Activated naive CD8-positive, alpha-beta T cell treated with anti-CD3 and anti-CD28 coated beads, Interleukin-2, amount 10 ng/mL, durations not matched to agents 7 days and 5 days (primary cell): ENCODE results near the gene SBDS. TPM values are rescaled to one million over a fixed set of nuclear protein-coding genes. Genes with fewer than 3 reads are reported as not detected.

ENCODE experiments used
- ATAC-seq: fragments of 150-1000 bp; cut with Tn5 transposase; one replicate; pipeline ENCODE4 v1.10.0; 2021; ENCODE audit warnings: low read depth, moderate library complexity
- POLR2A ChIA-PET: fragments of 350-600 bp; sonication (Branson Sonifier 250); formaldehyde crosslinking; loops from one replicate; lab custom pipeline; 2021; ENCODE audit warnings: antibody characterized with exemption; lab: Charles Lee
- DNase-seq: peaks from one replicate; pipeline ENCODE4 v3.0.0; 2021
- H3K27ac Mint-ChIP-seq: one replicate; pipeline ENCODE4 v1.8.0; 2022; ENCODE audit warnings: mild to moderate bottlenecking, mixed read lengths
- H3K27me3 Mint-ChIP-seq: one replicate; pipeline ENCODE4 v1.8.0; 2022; ENCODE audit warnings: mild to moderate bottlenecking, moderate library complexity, mixed read lengths
- H3K36me3 Mint-ChIP-seq: one replicate; pipeline ENCODE4 v1.8.0; 2021; ENCODE audit warnings: mild to moderate bottlenecking, mixed read lengths
- H3K4me1 Mint-ChIP-seq: one replicate; pipeline ENCODE4 v1.8.0; 2021; ENCODE audit warnings: mixed read lengths
- H3K4me3 Mint-ChIP-seq: one replicate; pipeline ENCODE4 v1.8.0; 2022; ENCODE audit warnings: mild to moderate bottlenecking, moderate library complexity, mixed read lengths
- H3K9me3 Mint-ChIP-seq: one replicate; pipeline ENCODE4 v1.8.0; 2021; ENCODE audit warnings: mixed read lengths
- total RNA-seq, 2 experiments: library from RNA; stranded (reverse); gene quantifications; one replicate each; pipeline ENCODE4 v1.2.3, GENCODE V29; 2021

The SBDS gene
- total RNA-seq, 2 experiments from 2014 or later = 47.5 to 47.7 TPM

DNA sequence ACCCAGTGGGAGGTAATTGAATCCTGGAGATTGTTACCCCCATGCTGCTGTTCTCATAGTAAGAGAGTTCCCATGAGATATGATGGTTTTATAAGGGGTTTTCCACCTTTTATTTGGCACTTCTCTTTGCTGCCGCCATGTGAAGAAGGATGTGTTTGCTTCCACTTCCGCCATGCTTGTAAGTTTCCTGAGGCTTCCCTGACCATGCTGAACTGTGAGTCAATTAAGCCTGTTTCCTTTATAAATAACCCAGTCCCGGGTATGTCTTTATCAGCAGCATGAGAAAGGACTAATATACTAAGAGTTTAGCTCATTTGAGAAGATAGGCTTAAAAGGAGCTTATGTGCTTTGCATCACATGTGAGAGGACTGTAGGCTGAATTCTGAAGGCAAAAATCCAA, 45.1 kb downstream of the SBDS start:
- no peak overlapping the region for H3K4me3 Mint-ChIP-seq
- no peaks in the 10 kb centered on the region for H3K4me1 Mint-ChIP-seq
- peaks cover 26% of the 10 kb centered on the region for H3K36me3 Mint-ChIP-seq
- H3K27me3 Mint-ChIP-seq = no peaks in the 10 kb centered on the region
- no peak overlapping the region for H3K27ac Mint-ChIP-seq
- no peaks in the 10 kb centered on the region for H3K9me3 Mint-ChIP-seq
- ATAC-seq (no peak), DNase-seq (no peak)
- POLR2A ChIA-PET = no interaction called here

DNA sequence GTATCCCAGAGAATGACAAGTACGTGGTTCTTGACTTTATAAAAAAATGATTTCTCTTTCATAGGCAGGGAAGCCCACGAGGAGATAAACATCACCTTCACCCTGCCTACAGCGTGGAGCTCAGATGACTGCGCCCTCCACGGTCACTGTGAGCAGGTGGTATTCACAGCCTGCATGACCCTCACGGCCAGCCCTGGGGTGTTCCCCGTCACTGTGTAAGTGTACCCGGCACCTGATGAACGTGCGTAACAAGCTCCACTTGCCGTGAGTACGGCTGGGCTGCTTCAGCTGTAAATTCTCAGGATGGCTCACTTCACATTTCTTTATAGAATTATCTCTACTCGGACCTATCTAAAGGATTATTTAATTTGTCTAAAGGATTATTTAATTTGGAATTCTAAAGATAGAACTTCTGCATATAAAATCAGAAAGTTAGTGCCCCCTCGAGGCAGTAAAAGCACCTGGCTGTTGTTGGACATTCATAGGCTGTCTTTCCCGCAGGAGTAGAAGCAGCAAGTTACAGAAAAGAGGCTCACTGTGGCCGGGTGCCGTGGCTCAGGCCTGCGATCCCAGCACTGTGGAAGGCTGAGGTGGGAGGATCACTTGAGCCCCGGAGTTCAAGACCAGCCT, 46.8 kb downstream of the SBDS start:
- DNase-seq (no peak), ATAC-seq (no peak)
- POLR2A ChIA-PET = interaction anchor here (1.2 kb wide), 1 partner anchor 46 kb away, joined by 5 read pairs; the partner anchor contains the start of gene SBDS
- H3K27me3 Mint-ChIP-seq = no peaks in the 10 kb centered on the region
- H3K27ac Mint-ChIP-seq = no peak overlapping the region
- H3K4me1 Mint-ChIP-seq = no peaks in the 10 kb centered on the region
- no peaks in the 10 kb centered on the region for H3K9me3 Mint-ChIP-seq
- no peak overlapping the region for H3K4me3 Mint-ChIP-seq
- H3K36me3 Mint-ChIP-seq = peaks cover 28% of the 10 kb centered on the region

DNA sequence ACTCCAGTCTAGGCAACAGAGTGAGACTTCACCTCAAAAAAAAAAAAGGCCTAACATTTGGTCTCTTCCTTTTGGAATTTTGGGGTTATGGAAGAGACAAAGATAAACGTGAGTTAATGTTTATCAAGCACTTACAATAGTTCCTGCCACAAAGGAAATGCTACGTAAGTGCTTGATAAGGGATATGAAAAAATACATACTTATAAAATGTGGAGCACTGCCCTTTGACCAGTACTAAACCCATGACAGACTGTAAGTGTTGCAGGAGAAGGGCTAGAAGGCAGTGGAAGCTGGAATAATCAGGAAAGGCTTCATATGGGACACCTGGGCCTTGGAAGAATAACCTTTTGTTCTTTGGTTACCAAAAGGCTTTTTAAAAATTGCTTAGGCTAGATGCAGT, 48.8 kb downstream of the SBDS start:
- H3K9me3 Mint-ChIP-seq = no peaks in the 10 kb centered on the region
- H3K4me1 Mint-ChIP-seq = no peaks in the 10 kb centered on the region
- H3K36me3 Mint-ChIP-seq = peaks cover 20% of the 10 kb centered on the region
- ATAC-seq = no peak
- DNase-seq = no peak
- H3K27me3 Mint-ChIP-seq = no peaks in the 10 kb centered on the region
- POLR2A ChIA-PET = no interaction called here
- H3K27ac Mint-ChIP-seq = no peak overlapping the region
- H3K4me3 Mint-ChIP-seq = no peak overlapping the region

DNA sequence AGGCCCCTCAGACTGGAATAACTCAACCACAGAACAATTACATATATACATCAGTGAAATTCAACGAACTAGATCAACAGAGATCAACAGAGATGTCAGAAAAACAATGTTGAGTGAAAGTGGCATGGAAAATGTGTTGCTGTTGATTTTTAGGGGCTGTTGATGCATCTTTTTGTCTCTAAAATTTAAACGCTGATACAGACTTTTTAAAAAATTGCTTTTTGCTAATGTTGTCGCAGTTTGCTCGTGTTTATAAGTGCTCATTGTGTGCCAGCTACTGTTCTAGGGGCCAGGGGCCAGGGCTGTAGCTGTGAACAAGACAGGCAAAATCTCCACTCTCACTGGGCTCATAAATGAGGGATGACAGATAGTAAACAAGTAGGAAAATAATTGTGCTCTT, 56.1 kb downstream of the SBDS start:
- ATAC-seq (no peak), DNase-seq (no peak)
- POLR2A ChIA-PET = no interaction called here
- Mint-ChIP-seq H3K4me1 (peaks cover 27% of the 10 kb centered on the region), H3K27me3 (no peaks in the 10 kb centered on the region), H3K4me3 (no peak overlapping the region), H3K27ac (no peak overlapping the region), H3K9me3 (peaks cover 4% of the 10 kb centered on the region), H3K36me3 (peaks cover 34% of the 10 kb centered on the region)

DNA sequence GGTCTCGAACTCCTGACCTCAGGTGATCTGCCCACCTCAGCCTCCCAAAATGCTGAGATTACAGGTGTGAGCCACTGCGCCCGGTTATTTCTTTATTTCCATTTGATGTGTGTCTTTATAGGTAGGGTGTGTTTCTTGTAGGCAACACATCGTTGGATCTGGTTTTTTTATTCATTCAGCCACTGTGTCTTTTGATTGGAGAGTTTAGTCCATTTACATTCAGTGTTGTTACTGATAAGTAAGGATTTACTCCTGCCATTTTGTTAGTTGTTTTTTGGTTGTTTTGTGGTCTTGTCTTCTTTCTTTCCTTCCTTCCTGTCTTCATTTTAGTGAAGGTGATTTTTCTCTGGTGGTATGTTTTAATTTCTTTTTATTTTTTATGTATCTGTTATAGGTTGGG, 57.4 kb downstream of the SBDS start:
- Mint-ChIP-seq H3K27ac (peak overlapping the region; percentile 10), H3K9me3 (peaks cover 4% of the 10 kb centered on the region), H3K4me1 (peaks cover 30% of the 10 kb centered on the region), H3K27me3 (no peaks in the 10 kb centered on the region), H3K4me3 (no peak overlapping the region), H3K36me3 (peaks cover 36% of the 10 kb centered on the region)
- POLR2A ChIA-PET = no interaction called here
- DNase-seq = no peak
- ATAC-seq = no peak

Other genes with a start within 250 kb of the SBDS start
- gene TMEM248, start 74.4 kb downstream of the SBDS start, total RNA-seq = 10 to 100 TPM; 86.9 to 88.1 TPM
- gene TYW1, start 1.2 kb upstream of the SBDS start, total RNA-seq = 10 to 100 TPM; 15.5 to 17.1 TPM